Chondrocyte (in vitro differentiated cells): ENCODE data around the gene RAI1. TPM values are rescaled to one million over a fixed set of nuclear protein-coding genes. Genes with fewer than 3 reads are reported as not detected.

ENCODE experiments used
- DNase-seq: peaks from one replicate; pipeline ENCODE4 v3.0.0; 2021; ENCODE audit warnings: mixed read lengths, low spot score
- H3K27ac Mint-ChIP-seq: one replicate; pipeline ENCODE4 v1.8.0; 2021; ENCODE audit warnings: mild to moderate bottlenecking, moderate library complexity, mixed read lengths; ENCODE audit not compliant: unreplicated experiment
- H3K27me3 Mint-ChIP-seq: 2 replicates; pipeline ENCODE4 v1.8.0; 2021; ENCODE audit warnings: low read depth, mixed read lengths
- H3K36me3 Mint-ChIP-seq: 2 replicates; pipeline ENCODE4 v1.8.0; 2021; ENCODE audit warnings: low read depth, mixed read lengths
- H3K4me1 Mint-ChIP-seq: 2 replicates; pipeline ENCODE4 v1.8.0; 2021; ENCODE audit warnings: low read depth, mild to moderate bottlenecking, mixed read lengths
- H3K4me3 Mint-ChIP-seq: one replicate; pipeline ENCODE4 v1.8.0; 2021; ENCODE audit warnings: mild to moderate bottlenecking, moderate library complexity, mixed read lengths; ENCODE audit not compliant: unreplicated experiment
- H3K9me3 Mint-ChIP-seq: 2 replicates; pipeline ENCODE4 v1.8.0; 2021; ENCODE audit warnings: low read depth, mixed read lengths
- total RNA-seq: library from RNA; stranded (reverse); gene quantifications from 3 replicates; pipeline ENCODE4 v1.2.1, GENCODE V29; 2021
- TF ChIP-seq, protein P1 (sequence below): fragments of 200-600 bp; sonication (generic); IDR thresholded peaks from 2 replicates; pipeline ENCODE4 v1.5.0; 2021; ENCODE audit warnings: antibody characterized with exemption, mild to moderate bottlenecking, moderate library complexity

Gene RAI1
- total RNA-seq, 1 donor from 2014 or later: 28.7 TPM

DNA sequence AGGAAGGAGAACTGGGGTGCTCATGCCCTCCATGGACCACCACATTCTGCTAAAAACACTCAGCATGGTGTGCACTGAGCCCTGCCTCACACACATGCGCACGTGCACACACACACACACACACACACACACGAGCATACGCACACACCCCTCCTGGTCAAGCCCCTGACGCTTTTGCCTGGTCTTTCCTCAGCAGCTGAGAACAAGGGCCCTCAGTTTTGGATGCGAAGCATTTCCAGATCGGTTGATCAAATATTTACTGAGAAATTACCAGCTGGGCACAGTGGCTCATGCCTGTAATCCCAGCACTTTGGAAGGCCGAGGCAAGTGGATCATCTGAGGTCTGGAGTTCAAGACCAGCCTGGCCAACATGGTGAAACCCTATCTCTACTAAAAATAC lies 20.1 kb upstream of the RAI1 start:
- DNase-seq: no peak
- H3K27me3 Mint-ChIP-seq: no peaks in the 10 kb centered on the region
- no peak overlapping the region for H3K4me3 Mint-ChIP-seq
- H3K4me1 Mint-ChIP-seq: peaks cover 10% of the 10 kb centered on the region
- H3K9me3 Mint-ChIP-seq: peaks cover 22% of the 10 kb centered on the region
- H3K36me3 Mint-ChIP-seq: peaks cover 8% of the 10 kb centered on the region
- no peak overlapping the region for H3K27ac Mint-ChIP-seq
- TF ChIP-seq, protein P1, sequence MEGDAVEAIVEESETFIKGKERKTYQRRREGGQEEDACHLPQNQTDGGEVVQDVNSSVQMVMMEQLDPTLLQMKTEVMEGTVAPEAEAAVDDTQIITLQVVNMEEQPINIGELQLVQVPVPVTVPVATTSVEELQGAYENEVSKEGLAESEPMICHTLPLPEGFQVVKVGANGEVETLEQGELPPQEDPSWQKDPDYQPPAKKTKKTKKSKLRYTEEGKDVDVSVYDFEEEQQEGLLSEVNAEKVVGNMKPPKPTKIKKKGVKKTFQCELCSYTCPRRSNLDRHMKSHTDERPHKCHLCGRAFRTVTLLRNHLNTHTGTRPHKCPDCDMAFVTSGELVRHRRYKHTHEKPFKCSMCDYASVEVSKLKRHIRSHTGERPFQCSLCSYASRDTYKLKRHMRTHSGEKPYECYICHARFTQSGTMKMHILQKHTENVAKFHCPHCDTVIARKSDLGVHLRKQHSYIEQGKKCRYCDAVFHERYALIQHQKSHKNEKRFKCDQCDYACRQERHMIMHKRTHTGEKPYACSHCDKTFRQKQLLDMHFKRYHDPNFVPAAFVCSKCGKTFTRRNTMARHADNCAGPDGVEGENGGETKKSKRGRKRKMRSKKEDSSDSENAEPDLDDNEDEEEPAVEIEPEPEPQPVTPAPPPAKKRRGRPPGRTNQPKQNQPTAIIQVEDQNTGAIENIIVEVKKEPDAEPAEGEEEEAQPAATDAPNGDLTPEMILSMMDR: no peak

DNA sequence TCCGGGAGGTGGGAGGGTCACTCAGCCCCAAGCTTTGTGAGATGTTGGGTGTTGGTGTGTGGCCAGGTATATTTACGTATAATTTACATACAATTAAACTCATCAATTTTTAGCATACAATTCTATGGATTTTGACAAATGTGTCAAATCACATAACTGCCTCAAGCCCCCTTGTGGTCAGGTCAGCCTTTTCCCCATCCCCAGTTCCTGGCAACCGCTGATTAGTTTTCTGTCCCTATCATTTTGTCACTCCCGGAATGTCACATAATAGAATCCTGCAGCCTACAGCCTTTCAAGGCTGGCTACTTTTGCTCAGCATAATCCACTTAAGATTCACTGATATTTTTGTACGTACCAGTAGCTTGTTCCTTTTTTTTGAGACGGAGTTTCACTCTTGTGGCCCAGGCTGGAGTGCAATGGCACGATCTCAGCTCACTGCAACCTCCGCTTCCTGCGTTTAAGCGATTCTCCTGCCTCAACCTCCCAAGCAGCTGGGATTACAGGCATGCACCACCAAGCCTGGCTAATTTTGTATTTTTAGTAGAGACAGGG lies 19.3 kb upstream of the RAI1 start:
- Mint-ChIP-seq H3K27me3 (no peaks in the 10 kb centered on the region), H3K4me3 (no peak overlapping the region), H3K27ac (no peak overlapping the region), H3K9me3 (peaks cover 22% of the 10 kb centered on the region), H3K36me3 (peaks cover 8% of the 10 kb centered on the region), H3K4me1 (peaks cover 10% of the 10 kb centered on the region)
- no peak for DNase-seq
- TF ChIP-seq, protein P1: peak; percentile 48

DNA sequence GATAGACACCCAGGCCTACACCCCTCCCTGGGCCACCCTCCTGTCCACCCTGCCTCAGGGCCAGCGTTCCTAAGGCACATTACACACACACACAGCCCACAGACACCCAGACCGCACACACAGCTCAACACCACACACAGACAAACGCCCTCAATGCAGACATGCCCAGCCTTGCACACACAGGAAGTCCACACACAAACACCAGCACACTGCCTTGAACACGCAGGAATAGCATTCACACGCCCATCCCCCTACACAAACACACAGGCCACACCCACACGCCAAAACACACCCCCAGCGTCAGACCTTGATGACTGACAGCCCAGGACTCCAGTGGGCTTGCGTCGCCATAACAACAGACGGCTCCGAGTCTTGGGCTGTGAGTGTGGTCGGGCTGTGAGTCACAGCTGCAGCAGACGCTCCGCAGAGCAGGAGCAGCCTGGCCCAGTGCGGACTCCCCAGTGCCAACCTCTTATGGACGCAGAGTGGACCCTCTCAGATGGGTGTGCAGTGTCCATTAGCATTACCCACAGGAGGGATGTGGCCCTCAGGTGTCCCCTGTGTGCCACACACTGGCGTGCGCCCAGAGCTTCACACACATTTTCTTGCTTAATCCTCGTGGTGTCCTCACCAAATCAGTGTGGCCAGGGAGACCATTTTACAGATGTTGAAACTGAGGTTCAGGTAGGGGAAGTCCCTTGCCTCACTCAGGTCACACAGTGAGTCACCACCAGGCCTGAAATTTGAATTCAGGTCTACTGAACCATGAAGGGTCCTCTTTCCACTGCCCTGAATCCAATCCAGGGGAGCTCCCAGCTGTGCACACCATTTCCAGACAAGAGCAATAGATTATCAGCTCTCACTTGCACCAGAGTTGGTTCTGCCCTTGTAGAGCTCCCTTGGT lies 17.8 kb upstream of the RAI1 start:
- peaks cover 10% of the 10 kb centered on the region for H3K4me1 Mint-ChIP-seq
- peak overlapping the region; percentile 65 for H3K27ac Mint-ChIP-seq
- DNase-seq: no peak
- H3K27me3 Mint-ChIP-seq: no peaks in the 10 kb centered on the region
- H3K4me3 Mint-ChIP-seq: no peak overlapping the region
- TF ChIP-seq, protein P1: no peak
- peaks cover 14% of the 10 kb centered on the region for H3K9me3 Mint-ChIP-seq
- peaks cover 8% of the 10 kb centered on the region for H3K36me3 Mint-ChIP-seq

DNA sequence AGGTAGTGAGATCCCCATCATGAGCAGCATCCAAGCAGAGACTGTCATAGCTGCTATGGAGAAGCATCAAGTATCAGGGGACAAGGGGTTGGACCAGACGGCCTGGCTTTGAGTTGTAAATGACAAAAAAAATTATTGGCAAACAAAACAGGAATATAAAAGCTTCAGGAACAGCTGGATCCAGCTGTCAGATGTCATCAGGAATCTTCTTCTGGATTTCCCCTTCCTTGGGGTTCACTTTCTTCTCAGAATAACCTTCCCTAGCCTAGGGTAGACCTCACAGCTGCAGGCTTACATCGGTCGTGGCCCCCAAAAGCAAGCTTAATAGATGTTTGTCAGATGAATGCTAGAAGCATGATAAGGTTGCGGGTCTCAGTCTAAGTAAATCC lies 17.2 kb upstream of the RAI1 start:
- peaks cover 10% of the 10 kb centered on the region for H3K4me1 Mint-ChIP-seq
- peaks cover 8% of the 10 kb centered on the region for H3K9me3 Mint-ChIP-seq
- H3K27ac Mint-ChIP-seq: no peak overlapping the region
- TF ChIP-seq, protein P1: no peak
- H3K4me3 Mint-ChIP-seq: no peak overlapping the region
- no peak for DNase-seq
- H3K27me3 Mint-ChIP-seq: no peaks in the 10 kb centered on the region
- H3K36me3 Mint-ChIP-seq: peaks cover 5% of the 10 kb centered on the region

DNA sequence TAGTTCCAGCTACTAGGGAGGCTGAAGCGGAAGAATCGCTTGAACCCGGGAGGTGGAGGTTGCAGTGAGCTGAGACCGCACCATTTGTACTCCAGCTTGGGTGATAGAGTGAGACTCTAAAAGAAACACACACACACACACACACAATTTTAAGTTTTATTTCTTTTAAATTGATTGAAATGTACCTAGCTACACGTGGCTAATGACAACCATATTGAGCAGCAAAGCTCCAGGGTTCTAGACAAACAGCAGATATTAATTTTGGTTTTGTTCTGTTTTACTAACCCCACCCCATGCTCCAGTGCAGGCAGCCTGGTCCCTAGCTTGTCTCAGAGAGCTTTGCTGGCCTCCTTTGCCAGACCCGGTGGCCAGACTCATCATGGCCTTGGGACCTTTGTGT lies 16.0 kb upstream of the RAI1 start:
- H3K9me3 Mint-ChIP-seq: no peaks in the 10 kb centered on the region
- TF ChIP-seq, protein P1: no peak
- H3K4me1 Mint-ChIP-seq: peaks cover 10% of the 10 kb centered on the region
- no peak for DNase-seq
- H3K27ac Mint-ChIP-seq: no peak overlapping the region
- H3K4me3 Mint-ChIP-seq: no peak overlapping the region
- H3K27me3 Mint-ChIP-seq: no peaks in the 10 kb centered on the region
- no peaks in the 10 kb centered on the region for H3K36me3 Mint-ChIP-seq
